ENCODE data around the gene LRFN4.

The LRFN4 gene

DNA sequence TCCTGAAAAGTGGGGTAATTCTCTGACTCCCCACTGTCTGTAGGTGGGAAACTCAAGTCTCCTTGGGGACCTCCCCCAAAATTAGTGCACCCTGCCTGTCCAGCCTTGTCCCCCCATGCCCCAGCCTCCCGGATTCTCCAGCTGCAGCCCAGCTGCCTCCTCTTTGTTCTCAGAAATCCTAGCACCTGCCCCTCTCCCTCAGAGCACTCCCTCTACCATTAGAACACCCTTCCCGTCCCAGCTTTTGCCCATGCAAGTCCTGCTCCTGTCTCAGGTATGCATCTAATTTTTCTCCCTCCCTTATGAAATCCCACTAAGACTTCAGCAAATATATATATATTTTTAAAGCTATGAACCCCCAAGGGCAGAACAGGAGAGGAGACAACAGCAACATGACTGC, 37.3 kb downstream of the LRFN4 start:
- DNase-seq = no peak

DNA sequence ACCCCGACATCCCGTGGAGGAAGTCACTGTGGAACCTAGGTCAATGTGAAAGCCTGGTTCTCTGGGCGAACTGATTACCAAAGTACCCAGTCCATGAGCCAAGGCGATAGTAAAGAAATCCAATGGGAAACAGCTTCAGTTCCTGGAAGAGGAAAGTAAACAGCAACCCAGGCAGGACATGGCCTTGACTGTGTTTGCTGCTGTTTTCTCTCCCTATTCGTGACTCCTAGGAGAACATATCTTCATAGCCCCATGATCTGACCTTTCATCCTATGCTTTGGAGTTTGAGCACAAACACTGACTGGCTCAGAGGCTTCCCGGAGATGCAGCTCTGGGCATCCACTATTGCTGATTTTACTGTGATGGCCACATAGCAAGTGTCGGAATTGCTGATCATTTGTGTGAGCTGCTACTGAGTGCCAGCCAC, 45.1 kb downstream of the LRFN4 start:
- DNase-seq = no peak

DNA sequence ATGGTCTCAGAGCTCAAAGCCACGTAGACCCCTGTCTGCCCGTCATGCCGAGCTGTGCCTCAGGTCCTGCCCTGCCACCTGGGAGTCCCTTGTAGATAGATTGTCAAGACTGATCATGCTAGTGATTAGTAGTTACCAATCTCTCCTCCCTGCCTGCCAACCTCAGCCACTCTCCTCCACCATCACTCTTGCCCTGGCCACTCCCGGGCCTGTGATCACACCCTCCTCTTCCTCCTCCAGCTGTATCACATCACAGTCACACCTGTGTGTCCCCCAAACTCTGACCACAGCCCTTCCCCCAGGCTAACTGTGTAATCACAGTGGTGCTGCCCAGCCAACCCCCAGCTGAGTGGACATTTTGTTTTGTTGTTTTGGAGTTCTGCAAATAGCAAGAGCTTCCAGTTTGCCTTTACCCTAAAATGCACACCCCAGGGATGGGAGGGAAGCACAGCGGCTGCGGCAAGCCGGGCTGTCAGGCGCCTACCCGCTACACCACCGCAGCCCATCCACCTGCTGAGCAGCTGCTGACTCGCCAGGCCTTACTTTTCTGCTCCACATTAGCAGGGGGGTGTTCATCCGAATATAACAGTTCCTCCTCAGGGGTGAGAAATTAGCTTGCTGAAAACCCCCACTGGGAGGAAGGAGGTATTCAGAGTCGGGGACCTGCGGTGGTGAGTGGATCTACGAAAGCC, 45.8 kb downstream of the LRFN4 start:
- DNase-seq = no peak

DNA sequence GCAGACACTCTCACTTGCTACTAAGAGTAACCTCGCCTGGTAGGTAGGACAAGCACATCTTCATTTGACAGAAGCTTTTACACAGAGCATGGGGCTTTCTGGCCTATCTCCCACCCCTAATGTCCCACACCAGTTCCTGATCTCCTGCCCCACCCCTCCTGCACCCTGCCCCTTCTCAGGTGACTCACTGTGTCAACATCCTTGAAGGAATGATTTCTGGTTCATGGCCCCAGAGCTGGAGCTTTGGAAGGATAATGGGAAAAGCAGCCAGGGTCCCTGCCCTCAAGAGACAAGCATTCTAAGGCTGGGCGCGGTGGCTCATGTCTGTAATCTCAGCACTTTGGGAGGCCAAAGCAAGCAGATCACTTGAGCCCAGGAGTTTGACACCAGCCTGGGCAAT, 47.2 kb downstream of the LRFN4 start:
- DNase-seq = no peak

DNA sequence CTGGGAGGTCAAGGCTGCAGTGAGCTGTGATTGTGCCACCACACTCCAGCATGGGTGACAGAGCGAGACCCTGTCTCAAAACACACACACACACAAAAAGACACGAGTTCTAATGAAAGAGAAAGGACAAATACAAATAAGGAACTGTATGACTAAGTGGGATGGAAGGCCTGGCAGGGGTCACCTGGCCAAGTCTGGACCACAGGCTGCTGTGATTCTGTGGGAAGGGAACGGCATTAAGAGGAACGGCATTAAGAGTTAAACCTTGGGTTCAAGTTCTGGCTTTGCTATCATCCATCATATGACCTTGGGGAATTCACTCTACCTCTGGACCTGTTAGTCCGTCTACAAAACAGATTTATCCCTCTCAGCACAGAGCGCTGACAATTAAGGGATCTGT, 47.7 kb downstream of the LRFN4 start:
- DNase-seq = no peak

DNA sequence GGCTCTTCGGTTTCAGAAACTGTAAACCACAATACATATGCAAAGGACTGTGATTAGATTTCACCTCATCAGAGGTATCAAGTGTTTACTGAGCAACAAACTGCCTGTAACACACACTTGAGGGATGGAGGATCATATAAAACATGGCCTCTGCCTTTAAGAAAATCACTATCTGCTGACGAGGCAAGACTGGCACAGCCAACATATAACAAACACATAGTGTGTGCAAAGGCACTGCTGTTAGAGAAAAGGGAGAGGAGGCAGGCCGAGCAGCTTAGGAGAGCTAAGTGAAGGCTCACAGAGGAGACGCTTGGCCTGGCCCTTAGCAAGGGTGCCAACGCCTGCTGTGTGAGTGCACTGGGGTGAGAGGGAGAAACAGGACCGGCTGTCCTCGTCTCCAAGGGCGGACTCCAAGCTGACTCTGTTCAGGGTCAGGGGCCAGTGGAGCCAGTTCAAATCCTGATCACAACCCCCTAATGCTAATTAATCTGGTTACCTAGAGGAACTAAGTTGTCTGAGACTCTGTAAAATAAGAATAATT, 48.2 kb downstream of the LRFN4 start:
- DNase-seq = no peak

DNA sequence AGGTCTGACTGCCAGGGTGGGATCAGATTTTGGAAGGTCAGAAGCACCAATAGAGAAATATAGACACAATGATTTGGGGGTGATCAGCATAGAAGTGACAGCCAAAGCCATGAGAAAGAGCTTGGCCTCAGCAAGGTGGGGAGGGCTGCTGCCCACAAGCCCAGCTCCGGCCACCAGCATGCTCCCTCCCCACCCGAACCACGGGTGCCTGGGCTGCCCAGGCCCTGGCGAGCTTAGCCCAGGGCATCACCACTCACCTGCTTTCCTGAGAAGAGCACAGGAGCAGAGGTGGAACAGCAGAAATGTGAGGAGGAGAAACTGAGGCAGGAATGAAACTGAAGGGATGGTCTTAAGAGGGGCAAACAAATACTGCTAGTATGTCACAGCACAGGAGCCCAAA, 48.8 kb downstream of the LRFN4 start:
- no peak for DNase-seq

DNA sequence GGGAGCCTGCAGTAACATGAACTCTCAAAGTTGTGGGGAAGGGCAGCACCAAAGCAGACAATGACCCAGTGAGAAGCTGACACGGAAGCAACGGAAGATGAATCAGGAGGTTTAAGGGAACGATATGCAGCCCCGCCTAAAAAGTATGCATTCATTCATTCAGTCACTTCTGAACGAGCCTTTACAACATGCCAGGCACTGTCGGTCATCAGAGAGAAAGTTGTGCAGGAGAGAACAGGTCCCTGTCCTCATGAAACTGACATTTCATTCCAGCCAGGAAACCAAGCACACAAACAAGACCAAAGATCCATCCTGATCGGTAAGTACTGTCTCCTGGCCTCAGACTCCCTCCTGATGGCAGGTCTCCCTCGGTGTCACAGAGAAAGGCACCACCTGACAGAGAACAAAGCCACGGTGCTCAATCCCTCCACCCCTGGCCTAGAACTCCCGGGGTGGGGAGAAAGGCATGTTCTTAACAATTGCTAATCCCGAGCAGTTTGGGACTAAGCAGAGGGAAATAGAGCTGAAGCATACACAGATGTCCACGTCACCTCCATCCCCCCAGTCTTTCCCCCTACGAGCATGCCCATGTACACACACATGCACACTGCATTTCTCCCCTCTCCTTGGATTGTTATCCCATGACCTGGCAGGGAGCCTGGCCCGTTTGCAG, 49.3 kb downstream of the LRFN4 start:
- peak; percentile 24 for DNase-seq

DNA sequence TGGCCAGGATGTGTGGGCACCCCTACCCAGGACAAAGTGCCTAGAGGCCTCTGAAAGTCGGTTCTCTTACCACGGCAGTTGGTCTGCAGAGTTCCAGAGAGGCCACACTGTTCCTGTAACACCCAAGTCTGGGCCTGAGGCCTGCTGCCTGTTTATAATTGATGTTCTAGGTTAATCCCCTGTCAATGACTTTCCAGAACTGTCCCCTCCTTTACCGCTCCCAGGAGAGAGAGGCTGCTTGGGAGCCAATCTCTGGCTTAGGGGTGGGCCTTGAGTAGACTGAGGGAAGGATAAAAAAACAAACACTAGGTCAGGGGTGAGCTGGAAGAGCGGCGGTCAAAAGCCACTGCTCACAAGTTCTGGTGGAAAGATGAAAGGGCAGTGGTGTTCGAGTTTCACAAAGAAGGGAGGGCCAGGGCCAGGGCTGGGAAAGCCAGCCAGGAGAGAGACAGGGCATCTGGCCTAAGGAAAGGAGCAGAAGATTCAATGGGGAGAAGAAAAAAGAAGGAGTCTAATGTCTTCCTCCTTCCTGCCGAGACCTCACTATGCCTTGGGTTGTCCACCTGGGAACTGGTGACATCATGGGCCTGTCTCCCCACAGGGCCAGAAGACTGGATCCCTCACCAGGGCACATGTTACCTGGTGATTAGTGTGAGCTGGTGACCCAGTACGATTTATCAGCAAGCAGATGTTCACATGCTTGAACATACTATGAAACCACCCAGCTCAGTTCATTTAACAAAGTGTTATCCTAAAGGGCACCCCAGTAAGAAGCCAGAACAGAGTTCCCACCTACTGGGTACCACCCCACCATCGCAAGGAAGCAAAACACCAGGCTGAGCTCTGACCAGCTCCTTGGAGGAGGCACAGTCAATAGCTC, 51.1 kb downstream of the LRFN4 start:
- no peak for DNase-seq

DNA sequence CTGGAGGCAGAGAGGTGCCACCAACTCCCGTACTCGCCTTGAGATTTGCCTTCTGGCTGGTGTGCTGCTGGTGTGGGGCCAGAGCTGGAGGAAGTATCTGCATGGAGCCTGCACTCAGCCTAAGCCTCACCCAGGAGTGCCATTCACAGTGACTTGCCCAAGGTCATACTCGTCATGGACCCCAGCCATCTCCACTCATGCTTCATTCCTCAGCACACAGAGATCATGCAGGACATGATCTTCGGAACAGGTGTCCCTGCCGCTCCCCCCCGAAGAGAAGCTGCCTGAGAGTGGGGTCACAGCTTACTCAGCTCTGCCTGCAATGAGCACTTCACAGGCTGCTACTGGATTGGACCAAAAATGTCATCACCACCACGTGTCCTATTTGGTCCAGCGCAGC, 52.3 kb downstream of the LRFN4 start:
- DNase-seq = no peak

DNA sequence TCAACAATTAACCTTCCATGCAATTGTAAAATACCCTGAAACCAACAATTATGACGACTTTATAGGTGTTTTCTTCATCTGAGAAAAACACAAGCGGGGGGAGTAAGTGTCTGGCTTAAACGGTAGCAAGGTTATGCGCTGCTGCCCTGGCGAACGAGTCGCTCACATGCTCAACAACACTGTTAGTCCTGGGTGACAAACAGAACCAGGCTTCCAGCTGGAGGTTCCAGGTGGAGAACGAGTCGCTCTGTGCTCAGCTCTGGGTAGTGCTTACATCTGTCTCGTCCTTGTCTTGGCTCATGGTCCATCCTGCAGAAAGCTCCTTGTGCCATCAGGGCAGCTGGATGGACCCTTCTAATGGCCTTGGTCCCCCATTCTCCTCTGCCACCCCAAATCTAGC, 53.2 kb downstream of the LRFN4 start:
- no peak for DNase-seq

Measured in NCI-H1092 (cell line).